HG02610 (cell line): ENCODE results near the gene CDC42EP2.

Source experiments
- ATAC-seq: cut with Tn5 transposase; IDR thresholded peaks from one replicate; pipeline ENCODE4 v1.9.1; 2021; ENCODE audit warnings: mild to moderate bottlenecking, moderate library complexity; ENCODE audit not compliant: unreplicated experiment

Gene CDC42EP2

DNA sequence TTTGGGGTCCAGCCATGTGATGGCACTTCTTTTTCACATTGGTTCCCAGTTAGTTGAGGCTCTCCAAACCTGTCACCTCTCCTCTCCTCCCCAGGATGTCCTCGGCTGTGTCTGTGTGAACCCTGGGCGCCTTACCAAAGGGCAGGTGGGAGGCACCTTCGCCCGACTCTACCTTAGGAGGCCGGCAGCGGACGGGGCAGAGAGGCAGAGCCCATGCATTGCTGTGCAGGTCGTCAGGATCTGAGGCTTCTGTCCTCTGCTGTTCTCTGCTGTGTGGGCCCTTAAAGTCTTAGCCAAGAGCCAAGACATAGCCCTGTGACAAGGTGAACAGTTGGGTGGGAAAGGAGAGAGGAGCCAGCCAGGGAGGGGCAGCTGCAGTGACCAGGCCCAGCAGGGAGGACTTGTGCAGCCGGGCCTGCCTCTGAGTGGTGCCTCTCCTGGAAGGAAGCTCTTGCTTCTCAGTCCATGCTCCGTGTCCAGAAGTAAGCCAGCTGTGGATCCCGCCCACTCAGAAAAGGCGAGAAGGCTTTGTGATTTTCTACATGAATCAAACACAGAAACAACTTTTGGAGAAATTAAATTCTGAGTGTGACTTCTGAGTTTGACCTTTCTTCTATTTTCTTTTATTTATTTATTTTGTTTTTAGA, 17.5 kb upstream of the CDC42EP2 start:
- ATAC-seq, result no peak

DNA sequence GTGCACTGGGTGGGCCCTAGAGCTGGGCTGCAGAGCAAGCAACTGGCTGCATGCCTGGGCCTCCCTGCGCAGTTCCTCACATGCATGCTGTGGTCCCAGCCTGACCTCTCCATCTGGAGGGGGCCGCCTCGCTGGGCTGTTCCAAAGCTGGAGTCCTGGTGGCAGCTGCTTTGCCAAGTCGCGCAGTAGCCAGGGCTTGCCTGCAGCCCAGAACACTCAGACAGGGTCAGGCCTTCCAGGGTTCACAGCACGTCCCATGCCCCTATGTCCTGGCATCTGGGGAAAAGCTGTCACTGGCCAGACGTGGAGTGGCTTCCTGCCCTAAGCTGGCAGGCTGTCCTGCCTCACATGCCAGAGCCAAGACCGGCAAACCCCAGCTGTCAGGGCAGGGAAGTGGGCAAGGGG, 16.5 kb upstream of the CDC42EP2 start:
- no peak for ATAC-seq

DNA sequence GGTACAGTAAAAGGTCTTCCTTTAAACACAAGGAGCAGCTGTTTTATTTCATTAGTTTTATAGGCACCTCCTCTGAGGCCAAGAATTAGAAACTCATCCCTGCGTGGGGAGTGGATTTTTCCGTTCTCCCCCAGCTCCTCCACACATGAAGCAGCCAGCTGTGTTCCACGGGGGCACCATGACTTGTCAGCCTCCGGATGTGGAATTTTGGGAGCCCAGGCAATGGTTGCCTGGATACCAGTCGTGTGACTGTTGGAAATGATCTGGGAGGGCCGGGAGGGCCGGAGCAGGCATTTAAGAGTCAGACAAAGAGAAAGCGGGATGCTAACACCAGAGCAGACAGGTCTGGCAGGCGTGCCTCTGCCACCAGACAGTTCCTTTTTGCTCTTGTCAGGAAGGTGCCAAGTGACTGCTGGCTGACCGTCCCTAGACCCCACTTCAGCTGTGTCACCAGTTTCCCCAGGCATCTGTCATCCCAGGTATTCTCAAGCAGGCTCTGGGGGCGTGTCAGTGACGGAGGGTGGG, 15.9 kb upstream of the CDC42EP2 start:
- ATAC-seq, result no peak

DNA sequence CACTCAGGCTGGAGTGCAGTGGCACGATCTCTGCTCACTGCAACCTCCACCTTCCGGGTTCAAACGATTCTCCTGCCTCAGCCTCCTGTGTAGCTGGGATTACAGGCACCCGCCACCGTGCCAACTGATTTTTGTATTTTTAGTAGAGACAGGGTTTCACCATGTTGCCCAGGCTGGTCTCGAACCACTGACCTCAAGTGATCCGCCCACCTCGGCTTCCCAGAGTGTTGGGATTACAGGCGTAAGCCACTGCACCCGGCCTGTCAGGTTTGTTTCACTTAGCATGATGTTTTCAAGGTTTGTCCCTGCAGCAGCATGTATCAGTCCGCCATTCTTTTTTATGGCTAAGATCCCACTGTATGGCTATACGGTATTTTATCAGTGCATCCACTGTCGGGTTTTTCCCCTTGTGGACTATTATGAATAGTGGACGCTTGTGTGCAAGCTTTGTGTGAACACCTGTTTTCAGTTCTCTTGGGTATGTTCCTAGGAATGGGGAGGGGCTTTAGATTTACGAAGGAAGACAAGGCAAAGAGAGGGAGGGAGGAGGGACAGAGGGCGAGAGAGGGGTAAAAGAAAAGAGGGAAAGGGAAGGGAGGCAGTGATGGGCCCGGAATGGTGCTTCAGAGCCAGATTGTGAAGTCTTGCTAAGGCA, 13.9 kb upstream of the CDC42EP2 start:
- ATAC-seq, result no peak

DNA sequence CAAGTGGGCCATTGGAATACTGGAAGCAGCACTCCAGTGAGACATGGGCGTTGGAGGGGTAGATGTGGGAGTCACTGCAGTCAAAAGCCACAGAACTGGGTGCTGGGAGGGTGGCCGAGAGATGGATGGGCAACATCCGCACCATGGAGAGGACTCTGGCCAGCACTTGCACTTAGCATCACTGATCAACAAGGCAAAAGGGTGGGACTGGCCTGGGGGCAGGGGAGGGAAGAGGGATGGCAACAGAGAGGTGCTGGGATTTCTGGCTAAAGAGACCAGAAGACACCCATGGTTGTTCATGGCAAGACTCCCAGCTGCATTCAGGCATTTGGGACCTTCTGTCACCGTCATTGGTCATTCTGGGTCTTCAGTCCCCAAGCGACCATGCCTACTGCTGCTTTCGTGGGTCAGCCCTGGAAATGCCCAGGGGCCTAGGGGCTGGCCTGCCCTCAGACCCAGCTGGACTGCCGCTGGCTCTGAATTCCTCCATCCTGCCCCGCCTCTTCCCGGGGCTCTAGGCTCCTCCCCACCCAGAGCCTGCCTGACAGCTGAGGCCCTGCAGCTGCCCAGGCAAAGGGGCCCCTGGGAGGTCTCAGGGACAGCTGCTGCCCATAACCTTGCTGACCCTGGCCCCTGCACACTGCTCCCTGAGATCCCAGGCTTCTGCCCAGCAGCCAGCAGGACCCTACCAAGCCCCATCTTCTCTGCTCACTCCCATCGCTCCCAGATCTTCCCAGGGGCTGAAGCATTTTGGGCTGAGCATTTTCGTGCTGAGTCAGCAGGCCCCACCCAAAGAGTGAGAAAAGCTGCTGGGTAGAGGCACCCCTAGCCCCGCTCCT, 13.0 kb upstream of the CDC42EP2 start:
- no peak for ATAC-seq

DNA sequence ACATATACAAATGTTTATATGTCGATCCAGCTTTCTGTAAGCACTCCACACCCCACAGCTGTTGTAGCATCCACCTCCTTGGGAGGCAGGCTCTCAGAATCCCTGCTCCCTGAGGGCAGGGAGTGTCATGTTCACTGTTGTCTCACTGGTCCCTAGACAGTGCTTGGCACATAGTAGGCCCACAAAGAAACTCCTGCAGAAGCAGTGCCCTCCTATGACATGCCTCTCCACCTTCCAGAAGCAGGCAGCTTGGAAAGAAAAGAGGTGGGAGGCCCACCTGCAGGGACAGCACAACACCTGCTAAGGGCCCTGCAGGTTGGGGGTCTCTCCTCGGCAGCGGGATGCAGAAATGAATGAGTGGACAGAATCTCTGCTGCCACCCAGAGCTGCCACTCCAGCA, 11.1 kb upstream of the CDC42EP2 start:
- ATAC-seq, result no peak

DNA sequence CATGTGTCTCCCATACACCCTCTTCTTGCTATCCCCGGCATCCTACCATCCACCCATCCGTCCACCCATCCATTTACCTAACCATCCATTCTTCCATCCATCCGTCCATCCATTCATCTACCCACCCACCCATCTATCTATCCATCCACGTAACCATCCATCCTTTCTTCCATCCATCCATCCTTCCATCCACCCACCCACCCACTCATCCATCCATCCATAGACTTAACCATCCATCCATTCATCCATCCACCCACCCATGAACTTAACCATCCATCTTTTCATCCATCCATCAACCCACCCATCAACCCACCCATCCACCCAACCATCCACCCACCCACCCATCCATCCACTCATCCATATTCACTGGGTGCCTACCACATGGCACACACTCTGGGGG, 10.6 kb upstream of the CDC42EP2 start:
- ATAC-seq, result no peak

DNA sequence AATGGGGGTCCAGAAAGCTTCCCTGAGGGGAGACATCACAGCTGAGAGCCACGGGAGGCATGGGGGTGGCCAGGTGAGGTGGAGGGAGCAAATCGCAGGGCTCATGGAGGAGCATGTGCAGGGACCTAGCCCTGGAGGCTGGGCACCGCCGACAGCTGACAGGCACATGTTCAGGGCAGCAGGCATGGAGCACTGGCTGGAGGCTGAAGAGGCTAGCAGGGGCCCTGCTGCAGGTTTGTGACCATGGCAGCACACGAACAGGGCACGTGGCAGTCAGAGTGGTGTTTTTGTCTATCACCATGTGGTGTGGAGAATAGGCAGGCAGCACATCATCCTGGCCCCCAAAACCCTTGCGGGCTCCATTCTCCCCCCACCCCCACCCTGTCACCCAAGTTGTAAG, 10.1 kb upstream of the CDC42EP2 start:
- no peak for ATAC-seq

DNA sequence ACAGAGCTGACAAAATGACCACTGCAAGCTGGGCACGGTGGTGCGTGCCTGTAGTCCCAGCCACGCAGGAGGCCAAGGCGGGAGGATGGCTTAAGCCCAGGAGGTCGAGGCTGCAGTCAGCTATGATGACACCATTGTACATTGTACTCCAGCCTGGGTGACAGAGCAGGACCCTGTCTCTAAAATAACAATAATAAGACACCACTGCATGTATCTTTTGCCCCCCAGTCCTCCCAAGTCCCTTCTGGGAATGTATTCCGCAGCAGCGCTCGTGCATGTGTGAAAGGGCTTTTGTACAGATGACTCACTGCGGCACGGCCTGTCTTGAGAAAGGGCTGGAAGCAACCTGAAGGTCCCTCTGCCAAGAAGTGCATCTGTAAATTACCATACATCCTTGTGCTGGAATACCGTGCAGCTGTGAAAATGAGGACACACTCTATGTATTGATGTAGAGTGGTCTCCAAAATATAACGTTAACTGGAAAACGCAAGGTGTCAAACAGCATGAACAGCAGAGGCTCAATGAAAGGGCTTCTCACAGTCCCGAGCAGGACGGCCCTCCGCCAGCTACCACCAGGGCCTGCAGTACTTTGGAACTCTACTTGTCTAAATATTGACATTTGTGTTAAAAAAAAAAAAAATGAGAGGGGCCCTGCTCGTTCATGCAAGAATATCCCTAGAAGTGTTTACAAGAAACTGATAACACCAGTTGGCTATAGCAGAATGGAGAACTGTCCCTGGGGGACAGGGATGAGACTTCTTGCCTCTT, 9.0 kb upstream of the CDC42EP2 start:
- no peak for ATAC-seq

DNA sequence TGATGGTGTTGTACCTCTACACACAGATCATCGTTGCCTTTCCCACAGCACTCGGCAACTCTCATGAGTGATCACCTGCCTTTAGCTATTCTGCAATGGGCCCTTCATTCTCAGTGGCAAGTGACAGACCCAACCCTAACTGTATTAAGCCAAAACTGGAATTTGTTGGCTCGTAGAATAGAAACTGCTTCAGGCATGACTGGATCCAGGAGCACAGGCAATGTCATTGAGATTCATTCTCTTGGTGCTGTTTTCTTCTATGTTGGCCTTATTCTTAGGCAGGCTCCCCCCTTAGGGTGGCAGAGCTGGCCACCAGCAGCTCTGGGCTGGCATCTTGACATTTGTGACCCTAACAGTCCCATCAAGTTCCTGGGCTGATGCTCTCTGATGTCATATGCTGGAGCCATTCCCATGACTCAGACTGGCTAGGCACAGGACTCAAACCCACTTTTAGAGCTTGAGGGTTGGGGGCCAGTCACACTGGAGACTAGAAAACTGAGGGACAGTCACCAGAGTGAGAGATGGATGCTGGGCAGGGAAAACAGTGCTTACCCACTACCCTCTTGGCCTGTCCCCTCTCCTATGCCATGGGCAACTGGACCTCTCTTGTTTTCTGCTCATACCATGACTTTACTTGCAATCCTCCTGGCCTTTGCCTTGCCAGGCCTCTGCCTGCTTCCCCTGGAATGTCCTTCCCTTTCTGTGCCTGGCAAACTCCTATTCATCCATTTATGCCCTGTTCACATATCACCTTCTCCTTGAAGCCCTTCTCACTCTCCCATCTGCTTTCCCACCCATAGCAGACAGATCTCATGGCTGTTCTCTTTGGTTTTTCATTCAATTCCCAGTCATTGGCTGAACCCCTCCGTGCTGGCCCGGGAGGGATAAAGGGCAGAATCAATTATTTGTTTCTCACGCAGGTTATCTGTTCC, 7.1 kb upstream of the CDC42EP2 start:
- no peak for ATAC-seq

DNA sequence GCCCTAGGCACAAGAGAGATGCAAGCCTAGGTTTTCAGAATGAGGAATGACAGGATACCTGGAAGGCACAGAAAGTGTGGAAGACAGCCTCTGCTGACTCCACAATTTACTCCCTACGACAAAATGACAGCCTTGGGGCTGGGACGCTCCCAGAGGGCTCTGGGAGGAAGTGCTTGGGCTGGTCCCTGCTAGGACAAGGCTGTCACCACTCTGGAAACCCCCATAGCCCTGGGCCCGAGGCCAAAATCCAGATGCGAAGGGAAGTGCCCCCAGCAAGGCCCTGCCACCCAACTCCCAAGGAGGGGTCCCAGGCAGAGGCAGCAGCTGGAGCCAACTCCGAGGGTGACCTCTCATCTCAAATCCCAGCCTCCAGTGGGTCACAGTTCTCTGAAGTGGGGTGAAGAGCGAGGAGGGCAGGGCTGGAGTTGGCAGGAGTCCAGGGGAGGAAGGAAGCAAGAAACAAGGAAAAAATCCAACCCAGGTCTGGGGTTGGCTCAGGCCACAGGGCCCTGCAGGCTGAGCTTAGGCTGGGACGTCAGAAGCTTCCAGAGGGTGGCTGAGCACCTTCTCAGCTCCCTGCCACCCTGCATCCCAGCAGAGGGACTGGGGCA, 6.3 kb upstream of the CDC42EP2 start:
- ATAC-seq, result no peak

DNA sequence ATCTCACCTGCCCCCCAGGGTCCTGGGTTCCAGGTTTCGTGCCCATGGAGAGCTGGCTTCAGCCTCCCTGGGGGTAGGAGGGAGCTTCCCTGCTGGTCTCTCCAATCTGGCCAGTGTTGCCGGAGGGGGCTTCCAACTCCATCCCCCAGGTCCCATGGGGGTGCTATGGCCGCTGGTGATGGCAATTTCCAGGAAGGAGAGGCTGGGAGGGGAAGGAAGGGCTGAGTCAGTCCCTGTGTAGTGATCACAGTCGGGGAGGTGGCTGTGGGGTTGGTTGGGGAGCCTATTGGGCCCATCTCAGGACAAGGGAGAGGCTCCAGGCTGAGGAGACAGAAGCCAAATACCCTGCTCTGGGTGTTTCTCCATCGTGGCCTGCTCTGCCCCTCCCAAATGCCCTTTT, 5.7 kb upstream of the CDC42EP2 start:
- ATAC-seq, result no peak

DNA sequence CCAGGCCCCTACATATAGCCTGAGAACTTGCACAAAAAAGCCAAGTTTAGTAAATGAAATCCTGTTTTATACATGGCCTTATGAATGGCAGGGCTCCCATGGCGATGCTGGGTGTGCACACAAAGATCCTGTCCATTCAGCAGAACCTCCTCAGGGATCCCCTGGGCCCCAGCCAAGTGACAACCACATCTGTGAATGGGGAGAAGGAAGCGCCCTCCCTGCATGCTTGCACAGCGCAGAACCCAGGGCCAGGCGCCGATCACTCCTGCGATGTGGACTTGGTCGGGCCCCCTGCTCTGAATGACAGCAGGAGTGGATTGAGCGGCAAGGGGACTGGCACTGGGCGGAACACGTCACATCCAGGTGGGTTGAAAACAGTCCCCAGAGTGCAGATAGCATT, 4.5 kb upstream of the CDC42EP2 start:
- ATAC-seq, result no peak

DNA sequence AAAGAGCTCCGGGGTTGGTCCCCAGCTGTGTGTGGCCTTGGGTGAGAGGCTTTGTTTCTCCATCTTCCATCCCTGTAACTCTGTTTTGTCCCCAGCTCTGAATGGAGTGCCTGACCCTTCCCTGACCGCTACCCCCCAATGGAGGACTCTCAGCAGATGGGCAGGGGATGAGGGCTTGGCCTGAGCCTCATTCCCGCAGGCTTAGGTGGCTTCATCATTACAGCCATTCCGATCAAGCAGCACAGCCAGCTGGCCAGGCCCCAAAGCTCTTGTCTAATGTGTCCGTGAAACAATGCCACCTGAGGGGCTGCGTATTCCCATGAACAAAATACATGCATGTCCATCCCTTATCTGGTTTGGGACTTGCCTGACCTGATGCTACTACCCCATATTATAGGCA, 3.9 kb upstream of the CDC42EP2 start:
- ATAC-seq, result no peak

DNA sequence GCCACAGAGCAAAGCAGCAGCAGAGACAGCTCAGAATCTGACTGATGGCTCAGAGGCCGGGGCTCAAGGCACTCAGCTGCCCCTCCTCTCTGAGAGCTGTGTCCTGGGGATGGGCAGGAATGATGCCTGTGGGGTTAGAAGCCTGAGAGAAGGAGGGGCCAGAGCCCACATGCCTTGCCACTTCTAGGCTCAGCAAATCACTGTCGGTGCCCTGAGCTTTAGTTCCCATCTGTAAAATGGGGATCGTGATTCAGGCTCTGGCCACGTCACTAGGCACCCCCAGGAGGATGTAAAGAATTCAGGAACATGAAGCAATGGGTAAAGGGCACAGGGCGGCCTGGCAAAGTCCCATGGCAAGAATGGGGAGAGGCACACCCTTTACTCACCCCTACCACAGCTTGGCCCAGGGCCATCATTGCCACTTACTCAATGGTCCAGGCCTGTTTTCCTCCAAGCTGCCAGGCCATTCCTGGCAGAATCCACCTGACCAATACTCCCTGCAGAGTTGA, 3.4 kb upstream of the CDC42EP2 start:
- no peak for ATAC-seq

DNA sequence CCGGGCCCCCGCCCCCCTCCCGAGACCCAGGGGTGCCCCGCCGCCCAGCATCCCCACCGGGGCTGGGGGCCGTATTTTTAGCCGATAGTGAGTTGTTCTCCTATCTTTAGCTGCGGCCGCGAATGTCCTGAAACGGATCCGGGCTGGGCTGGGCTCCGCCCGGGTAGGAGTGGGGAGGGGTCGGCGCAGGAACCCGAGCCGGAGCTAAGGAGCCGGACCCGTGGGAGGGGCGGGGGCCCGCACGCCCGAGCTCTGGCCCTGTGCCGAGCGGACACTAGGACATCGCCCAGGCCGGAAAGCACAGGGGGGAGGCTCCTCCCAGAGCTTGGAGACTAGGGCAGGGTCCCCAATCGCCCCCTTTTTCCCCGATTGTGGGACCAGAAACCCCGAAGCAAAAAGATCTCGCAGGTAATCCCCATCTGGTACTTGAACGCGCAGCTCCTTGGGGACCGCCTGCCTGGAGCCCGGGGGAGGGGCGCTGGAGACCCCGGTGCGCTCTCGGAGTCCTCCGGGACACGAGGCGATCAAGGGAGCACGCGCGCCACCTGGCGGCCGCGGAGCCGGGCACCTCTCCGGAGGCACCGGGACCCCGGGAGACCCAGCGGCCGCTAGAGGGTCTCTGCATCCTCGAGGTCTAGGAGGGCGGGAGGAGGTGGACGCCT, 669 bp downstream of the CDC42EP2 start:
- peak; percentile 51 for ATAC-seq

DNA sequence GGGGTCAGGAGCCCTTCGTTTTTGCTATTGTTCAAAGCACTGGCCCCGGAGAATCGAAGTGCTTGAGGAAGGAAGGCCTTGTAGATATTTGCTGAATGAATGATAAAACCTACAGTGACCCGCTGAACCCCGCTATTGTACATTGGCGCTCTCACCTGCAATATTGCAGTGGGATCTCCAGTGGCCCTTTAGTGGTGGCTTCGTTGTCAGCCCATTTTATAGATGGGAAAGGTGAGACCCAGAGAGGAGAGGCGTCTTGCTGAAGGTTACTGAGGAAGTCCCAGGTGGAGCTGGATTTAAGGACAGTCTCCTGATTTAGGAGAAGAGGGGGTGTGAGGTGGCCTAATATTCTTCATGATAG, 1.2 kb downstream of the CDC42EP2 start:
- ATAC-seq, result no peak

DNA sequence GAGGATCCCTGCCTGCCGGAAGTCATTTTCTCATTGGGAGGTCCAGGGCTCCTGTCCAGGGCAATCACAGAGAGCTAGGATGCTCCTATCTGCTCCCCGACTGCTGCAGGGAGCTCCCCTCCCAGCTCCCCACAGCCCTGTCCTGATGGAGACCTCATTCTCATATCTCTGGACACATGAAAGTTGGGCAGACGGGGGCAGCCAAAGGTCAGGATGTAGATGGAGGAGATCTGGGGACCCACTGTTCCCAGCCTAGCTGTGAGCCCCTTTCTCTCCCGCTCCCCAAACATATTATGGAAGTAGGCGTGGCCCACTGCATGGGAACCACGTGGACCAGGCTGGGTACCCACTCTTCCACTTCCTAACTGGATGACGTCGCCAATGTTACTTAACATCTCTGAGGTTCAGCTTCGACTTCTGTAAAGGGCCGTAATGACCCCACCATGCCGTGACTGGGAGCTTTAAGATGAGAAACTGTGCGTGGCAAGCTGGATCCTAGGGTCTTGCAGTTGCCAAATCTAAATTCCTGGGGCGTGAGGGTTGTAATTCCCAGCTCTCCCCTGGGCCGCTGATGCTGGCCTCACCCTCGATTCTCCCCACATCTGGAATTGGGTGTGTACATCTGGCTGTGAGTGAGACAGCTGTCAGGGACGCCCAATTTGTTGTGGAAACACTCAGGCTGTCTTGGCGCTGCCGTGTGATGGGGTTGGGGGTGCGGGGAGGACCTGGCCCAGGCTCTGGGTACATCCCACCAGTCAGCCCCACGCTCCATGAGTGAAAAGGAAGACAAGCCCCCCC, 1.8 kb downstream of the CDC42EP2 start:
- no peak for ATAC-seq
